Hepatocyte (in vitro differentiated cells): Measurements from ENCODE around the gene TUT1. TPM values are rescaled to one million over a fixed set of nuclear protein-coding genes. Genes with fewer than 3 reads are reported as not detected.
A peak's percentile ranks its signal among the peaks of the same experiment; 100 is the strongest.
"Not testable (repeated sequence)": the region's sequence is repeated elsewhere in the genome, so short reads cannot be mapped to it uniquely, and the experiment has no call there.

ENCODE experiments used
- DNase-seq: peaks from one replicate; pipeline ENCODE4 v3.0.0-alpha.2; 2016; ENCODE audit warnings: low spot score
- H2AFZ ChIP-seq: fragments of 200-600 bp; sonication (generic); 2 replicates; pipeline ENCODE4 v1.6.0; 2016; ENCODE audit warnings: antibody characterized with exemption, mild to moderate bottlenecking
- H3K27ac ChIP-seq: fragments of 200-600 bp; sonication (generic); 2 replicates; pipeline ENCODE4 v1.5.1; 2016; ENCODE audit warnings: mild to moderate bottlenecking
- H3K27me3 ChIP-seq: fragments of 200-600 bp; sonication (generic); 2 replicates; pipeline ENCODE4 v1.6.1; 2016
- H3K36me3 ChIP-seq: fragments of 200-600 bp; sonication (generic); replicated peaks from 2 replicates; pipeline ENCODE4 v1.5.1; 2016; ENCODE audit warnings: low read depth; ENCODE audit not compliant: insufficient read depth
- H3K4me1 ChIP-seq: fragments of 200-600 bp; sonication (generic); 2 replicates; pipeline ENCODE4 v1.5.1; 2016; ENCODE audit warnings: mild to moderate bottlenecking, moderate library complexity; ENCODE audit not compliant: insufficient read depth
- H3K4me2 ChIP-seq: fragments of 200-600 bp; sonication (generic); 2 replicates; pipeline ENCODE4 v1.6.0; 2016
- H3K4me3 ChIP-seq: fragments of 200-600 bp; sonication (generic); 2 replicates; pipeline ENCODE4 v1.5.1; 2016; ENCODE audit warnings: mild to moderate bottlenecking
- H3K79me2 ChIP-seq: fragments of 200-600 bp; sonication (generic); 2 replicates; pipeline ENCODE4 v1.6.0; 2017; ENCODE audit warnings: mild to moderate bottlenecking
- H3K9me2 ChIP-seq: fragments of 200-600 bp; sonication (generic); replicated peaks from 2 replicates; pipeline ENCODE4 v1.6.0; 2017; ENCODE audit warnings: mild to moderate bottlenecking; ENCODE audit not compliant: insufficient read depth
- H3K9me3 ChIP-seq: fragments of 200-600 bp; sonication (generic); 2 replicates; pipeline ENCODE4 v1.5.1; 2016; ENCODE audit warnings: low read depth, mild to moderate bottlenecking
- H4K20me1 ChIP-seq: fragments of 200-600 bp; sonication (generic); 2 replicates; pipeline ENCODE4 v1.6.0; 2016; ENCODE audit warnings: mild to moderate bottlenecking; ENCODE audit not compliant: insufficient read depth, poor library complexity, severe bottlenecking
- EZH2 ChIP-seq: fragments of 200-600 bp; sonication (generic); IDR thresholded peaks from 2 replicates; pipeline ENCODE4 v1.6.1; 2016; ENCODE audit warnings: antibody characterized with exemption, mild to moderate bottlenecking, borderline replicate concordance
- EZH2phosphoT487 ChIP-seq: fragments of 200-600 bp; sonication (generic); IDR thresholded peaks from one replicate; pipeline ENCODE4 v1.6.1; 2018; ENCODE audit warnings: antibody characterized with exemption, mild to moderate bottlenecking, low read depth, moderate library complexity; ENCODE audit not compliant: unreplicated experiment, severe bottlenecking
- WGBS: methylation state at CpG from one replicate; pipeline ENCODE4 v1.1.6; 2016; ENCODE audit warnings: low lambda C conversion rate; ENCODE audit errors: missing lambda C conversion rate; 5-methylcytosine and 5-hydroxymethylcytosine counted together
- polyA plus RNA-seq: library from polyadenylated mRNA; unstranded; fragments of >200 nt; fragmentation: Nextera tagmentation; extraction: Ambion mirVana; gene quantifications from 2 replicates; pipeline ENCODE4 v1.2.1, GENCODE V29; 2016
- total RNA-seq: library from RNA; depleted of rRNA; stranded (reverse); fragments of >200 nt; gene quantifications from 2 replicates; pipeline ENCODE4 v1.2.3, GENCODE V29; 2014
- TF ChIP-seq, protein P1 (sequence below): fragments of 200-600 bp; sonication (generic); IDR thresholded peaks from 2 replicates; pipeline ENCODE4 v1.5.1; 2016; ENCODE audit warnings: antibody characterized with exemption, mild to moderate bottlenecking; ENCODE audit not compliant: poor library complexity

TUT1 gene
- total and polyA plus RNA-seq, 2 experiments from 2014 or later, result 11.7 to 14.2 TPM

DNA sequence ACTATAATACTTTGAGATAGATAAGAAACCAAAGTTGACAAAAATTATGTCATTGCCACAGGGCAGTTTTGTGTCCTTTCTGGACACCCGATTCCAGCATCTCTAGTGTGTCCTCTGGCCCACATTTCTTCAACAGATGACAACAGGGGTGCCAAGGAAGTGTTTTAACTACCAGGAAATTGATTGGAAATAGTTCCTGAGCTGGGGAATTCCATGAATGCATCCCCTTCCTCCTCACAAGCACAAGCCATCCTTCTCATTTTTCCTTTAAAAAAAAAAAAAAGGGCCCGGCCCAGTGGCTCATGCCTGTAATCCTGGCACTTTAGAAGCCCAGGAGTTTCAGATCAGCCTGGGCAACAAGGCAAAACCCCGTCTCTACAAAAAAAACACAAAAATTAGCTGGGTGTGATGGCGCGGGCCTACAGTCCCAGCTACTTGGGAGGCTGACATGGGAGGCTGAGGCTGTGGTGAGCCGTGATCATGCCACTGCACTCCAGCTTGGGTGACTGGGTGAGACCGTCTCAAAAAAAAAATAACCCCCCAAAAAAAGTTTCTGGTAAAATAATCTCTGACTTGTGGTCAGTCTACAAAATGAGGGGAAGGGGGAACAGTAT, 31.3 kb upstream of the TUT1 start:
- DNase-seq, result no peak
- Histone ChIP-seq H3K4me3 (no peak overlapping the region), H2AFZ (peak overlapping the region; percentile 6), H3K36me3 (no peaks in the 10 kb centered on the region), H3K27me3 (no peaks in the 10 kb centered on the region), H3K4me1 (peaks cover 11% of the 10 kb centered on the region), H3K4me2 (peak overlapping the region; percentile 66), H3K9me3 (no peaks in the 10 kb centered on the region), H4K20me1 (no peaks in the 10 kb centered on the region), H3K9me2 (no peaks in the 10 kb centered on the region), H3K27ac (peak overlapping the region; percentile 92), H3K79me2 (peaks cover 29% of the 10 kb centered on the region)
- no peak for TF ChIP-seq EZH2
- 92% methylated on average over 7 of the region's 7 CpGs for WGBS

DNA sequence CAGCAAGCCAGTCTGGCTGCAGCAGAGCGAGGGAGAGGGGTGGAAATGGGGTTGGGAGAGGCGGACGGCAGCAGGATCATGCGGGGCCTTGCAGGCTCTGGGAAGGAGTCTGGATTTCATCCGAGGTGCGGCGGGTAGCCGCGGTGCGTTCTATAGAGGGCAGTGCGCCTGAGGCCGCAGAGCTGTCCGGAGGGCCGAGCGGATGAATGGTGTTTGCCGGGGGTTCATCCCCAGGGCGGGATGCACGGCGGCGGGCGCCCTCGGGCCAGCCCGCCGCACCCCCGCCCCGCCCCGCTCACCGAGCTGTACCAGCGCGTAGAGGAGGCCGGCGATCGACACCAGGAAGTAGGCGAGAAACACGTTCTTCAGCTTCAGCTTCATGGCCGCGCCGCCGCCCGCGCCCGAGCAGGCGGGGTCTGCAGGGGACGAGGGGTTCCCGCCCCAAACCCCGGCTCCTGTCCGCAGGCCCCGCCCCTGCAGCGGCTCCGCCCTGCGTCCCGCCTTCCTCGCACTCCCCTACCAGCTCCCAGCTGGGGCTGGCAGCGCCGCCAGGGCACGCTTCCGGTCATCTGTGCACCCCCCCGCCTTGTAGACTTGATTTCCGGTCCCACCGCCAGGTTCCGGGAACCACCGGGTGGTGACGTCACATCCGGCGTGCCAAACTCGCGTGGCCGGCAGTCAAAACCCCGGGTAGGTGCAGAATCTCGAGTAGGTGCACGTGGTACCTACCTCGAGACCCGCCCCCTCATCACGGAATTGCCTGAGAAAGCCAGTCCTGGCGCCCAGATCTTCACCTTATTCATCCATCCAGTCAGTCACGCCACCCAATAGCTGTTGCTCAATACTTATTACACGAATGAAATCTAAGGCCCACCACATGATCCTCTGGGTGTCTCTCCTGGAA, 30.5 kb upstream of the TUT1 start, which contains the start of gene B3GAT3:
Gene B3GAT3 (minus strand): TSS at position 420 of the 904 bp plus-strand sequence. CDS start 39 bp downstream, at position 381.
- peaks cover 11% of the 10 kb centered on the region for H3K4me1 ChIP-seq
- TF ChIP-seq, protein P1, sequence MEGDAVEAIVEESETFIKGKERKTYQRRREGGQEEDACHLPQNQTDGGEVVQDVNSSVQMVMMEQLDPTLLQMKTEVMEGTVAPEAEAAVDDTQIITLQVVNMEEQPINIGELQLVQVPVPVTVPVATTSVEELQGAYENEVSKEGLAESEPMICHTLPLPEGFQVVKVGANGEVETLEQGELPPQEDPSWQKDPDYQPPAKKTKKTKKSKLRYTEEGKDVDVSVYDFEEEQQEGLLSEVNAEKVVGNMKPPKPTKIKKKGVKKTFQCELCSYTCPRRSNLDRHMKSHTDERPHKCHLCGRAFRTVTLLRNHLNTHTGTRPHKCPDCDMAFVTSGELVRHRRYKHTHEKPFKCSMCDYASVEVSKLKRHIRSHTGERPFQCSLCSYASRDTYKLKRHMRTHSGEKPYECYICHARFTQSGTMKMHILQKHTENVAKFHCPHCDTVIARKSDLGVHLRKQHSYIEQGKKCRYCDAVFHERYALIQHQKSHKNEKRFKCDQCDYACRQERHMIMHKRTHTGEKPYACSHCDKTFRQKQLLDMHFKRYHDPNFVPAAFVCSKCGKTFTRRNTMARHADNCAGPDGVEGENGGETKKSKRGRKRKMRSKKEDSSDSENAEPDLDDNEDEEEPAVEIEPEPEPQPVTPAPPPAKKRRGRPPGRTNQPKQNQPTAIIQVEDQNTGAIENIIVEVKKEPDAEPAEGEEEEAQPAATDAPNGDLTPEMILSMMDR, result no peak
- TF ChIP-seq EZH2phosphoT487 (no peak), EZH2 (no peak)
- no peaks in the 10 kb centered on the region for H3K27me3 ChIP-seq
- 5% methylated on average over 55 of the region's 77 CpGs for WGBS
- peaks cover 29% of the 10 kb centered on the region for H3K79me2 ChIP-seq
- no peaks in the 10 kb centered on the region for H4K20me1 ChIP-seq
- no peaks in the 10 kb centered on the region for H3K9me2 ChIP-seq
- peak within 1 kb of the TSS; percentile 50 for H3K4me3 ChIP-seq
- H3K27ac ChIP-seq, result peak within 1 kb of the TSS; percentile 92
- H3K4me2 ChIP-seq, result peak within 1 kb of the TSS; percentile 83
- peak; percentile 99 for DNase-seq
- H3K9me3 ChIP-seq, result no peaks in the 10 kb centered on the region
- no peaks in the 10 kb centered on the region for H3K36me3 ChIP-seq
- peak within 1 kb of the TSS; percentile 46 for H2AFZ ChIP-seq

- Histone ChIP-seq H3K9me2 (no peaks in the 10 kb centered on the region), H3K4me3 (peak overlapping the region; percentile 50), H2AFZ (peak overlapping the region; percentile 46), H3K27ac (peak overlapping the region; percentile 92), H3K36me3 (no peaks in the 10 kb centered on the region), H3K27me3 (no peaks in the 10 kb centered on the region), H3K79me2 (peaks cover 29% of the 10 kb centered on the region), H3K4me1 (peaks cover 11% of the 10 kb centered on the region), H3K4me2 (peak overlapping the region; percentile 83), H4K20me1 (no peaks in the 10 kb centered on the region), H3K9me3 (no peaks in the 10 kb centered on the region)
- no peak for DNase-seq
- 42% methylated on average over 8 of the region's 8 CpGs for WGBS
- TF ChIP-seq, protein P1, result no peak
- TF ChIP-seq EZH2 (no peak), EZH2phosphoT487 (no peak)
Measured at GRCh38 chr11:62621027-62621566, 29.8 kb upstream of the TUT1 start.

- not testable (repeated sequence) for H3K27ac ChIP-seq, H3K9me3 ChIP-seq, H3K27me3 ChIP-seq, H3K4me3 ChIP-seq, H3K9me2 ChIP-seq, H2AFZ ChIP-seq, DNase-seq, H4K20me1 ChIP-seq, H3K36me3 ChIP-seq, H3K4me2 ChIP-seq
- Histone ChIP-seq H3K4me1 (peaks cover 14% of the 10 kb centered on the region), H3K79me2 (peaks cover 29% of the 10 kb centered on the region)
- 99% methylated on average over 12 of the region's 14 CpGs for WGBS
Measured at GRCh38 chr11:62616957-62617356, 25.6 kb upstream of the TUT1 start.
